HL-60/S4 treated with retinoic acid at 250 ng/mL for 4 days and 3 days (cell line): Measurements from ENCODE around the gene ASIC1.

Experiments
- in situ Hi-C: fragments of 300-500 bp; cut with MboI; formaldehyde crosslinking; loops from 2 replicates; pipeline ENCODE4 v1.7.0; 2022; ENCODE audit warnings: low sequenced_read_pairs

The ASIC1 gene

DNA sequence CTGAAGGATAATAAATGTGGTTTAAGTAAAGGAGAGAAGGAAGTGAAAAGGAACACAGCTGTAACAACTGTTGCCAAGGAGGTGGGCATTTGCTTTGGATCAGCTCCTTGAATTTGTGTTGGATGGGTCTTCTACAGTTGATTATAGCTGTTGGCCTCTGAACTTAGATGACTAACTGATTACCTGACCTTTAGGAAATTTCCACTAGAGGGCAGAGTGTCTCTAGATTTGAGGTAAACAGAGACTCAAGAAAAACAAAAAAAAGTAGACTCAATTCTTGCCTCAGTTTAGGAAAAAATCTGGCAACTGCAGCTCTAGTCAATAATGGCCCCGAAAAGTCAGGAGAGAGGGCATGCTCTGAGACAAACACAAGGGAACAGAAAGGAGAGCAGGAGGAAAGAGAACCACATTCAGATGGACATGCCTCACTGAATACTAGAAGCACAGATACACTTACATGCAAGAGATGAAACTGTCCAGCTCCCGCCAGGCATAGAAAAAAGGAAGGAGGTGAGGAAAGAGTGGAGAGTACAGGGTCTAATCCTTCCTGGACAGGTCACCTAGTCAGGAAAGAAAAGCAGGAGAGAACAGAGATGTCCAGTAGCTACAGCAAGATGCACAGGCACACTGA, 75.2 kb downstream of the ASIC1 start:
- in situ Hi-C loops: no loop called here
